Femur (tissue), 1 donor: ENCODE measurements around the gene CDC42SE1.
"Not testable (repeated sequence)": the region's sequence is repeated elsewhere in the genome, so short reads cannot be mapped to it uniquely, and the experiment has no call there.

ENCODE experiments used
- DNase-seq: peaks from one replicate; pipeline ENCODE4 v3.0.0-alpha.2; 2017

Gene CDC42SE1

GRCh38 chr1:151059109-151060006, at the start of gene CDC42SE1:
CDC42SE1 (minus strand) TSS chr1:151059622; CDS start chr1:151055730, 3,892 bp downstream.
- DNase-seq, result peak; percentile 92

GRCh38 chr1:151108331-151108730, 48.9 kb upstream of the CDC42SE1 start:
- no peak for DNase-seq

GRCh38 chr1:151106894-151107293, 47.5 kb upstream of the CDC42SE1 start:
- DNase-seq, result no peak

- DNase-seq, result no peak
Observed at GRCh38 chr1:151104630-151105029, 45.2 kb upstream of the CDC42SE1 start.

- no peak for DNase-seq
Observed at GRCh38 chr1:151098126-151098525, 38.7 kb upstream of the CDC42SE1 start.

- not testable (repeated sequence) for DNase-seq
Observed at GRCh38 chr1:151097426-151097825, 38.0 kb upstream of the CDC42SE1 start.

- no peak for DNase-seq
Observed at GRCh38 chr1:151085953-151086559, 26.6 kb upstream of the CDC42SE1 start.

- DNase-seq, result no peak
Observed at GRCh38 chr1:151072224-151072623, 12.8 kb upstream of the CDC42SE1 start.

GRCh38 chr1:151070474-151071276, 11.3 kb upstream of the CDC42SE1 start, which contains the start of gene GABPB2:
GABPB2 (plus strand) TSS chr1:151070761; CDS start chr1:151088190, 17,429 bp downstream.
- peak; percentile 96 for DNase-seq

GRCh38 chr1:151069103-151069486, 9.7 kb upstream of the CDC42SE1 start:
- no peak for DNase-seq

- no peak for DNase-seq
Observed at GRCh38 chr1:151067185-151067584, 7.8 kb upstream of the CDC42SE1 start.

GRCh38 chr1:151065089-151065645, 5.7 kb upstream of the CDC42SE1 start:
- no peak for DNase-seq

- no peak for DNase-seq
Observed at GRCh38 chr1:151062741-151063371, 3.4 kb upstream of the CDC42SE1 start.

GRCh38 chr1:151061704-151062103, 2.3 kb upstream of the CDC42SE1 start:
- DNase-seq, result no peak

- no peak for DNase-seq
Observed at GRCh38 chr1:151060657-151061421, 1.4 kb upstream of the CDC42SE1 start.

GRCh38 chr1:151060007-151060656, 710 bp upstream of the CDC42SE1 start, which contains the start of gene MLLT11:
MLLT11 (plus strand) TSS chr1:151060397; CDS start chr1:151067225, 6,828 bp downstream.
- DNase-seq, result peak; percentile 88

- DNase-seq, result peak; percentile 74
Observed at GRCh38 chr1:151058692-151059091, 730 bp downstream of the CDC42SE1 start.

GRCh38 chr1:151056149-151056548, 3.3 kb downstream of the CDC42SE1 start:
- DNase-seq, result no peak

- no peak for DNase-seq
Observed at GRCh38 chr1:151055581-151055980, 3.8 kb downstream of the CDC42SE1 start.

- no peak for DNase-seq
Observed at GRCh38 chr1:151054971-151055547, 4.4 kb downstream of the CDC42SE1 start.
